Chondrocyte (in vitro differentiated cells): ENCODE measurements around the gene OLFML1. TPM values are rescaled to one million over a fixed set of nuclear protein-coding genes. Genes with fewer than 3 reads are reported as not detected.

Experiments
- DNase-seq: peaks from one replicate; pipeline ENCODE4 v3.0.0; 2021; ENCODE audit warnings: mixed read lengths, low spot score
- H3K27ac Mint-ChIP-seq: one replicate; pipeline ENCODE4 v1.8.0; 2021; ENCODE audit warnings: mild to moderate bottlenecking, moderate library complexity, mixed read lengths; ENCODE audit not compliant: unreplicated experiment
- H3K27me3 Mint-ChIP-seq: 2 replicates; pipeline ENCODE4 v1.8.0; 2021; ENCODE audit warnings: low read depth, mixed read lengths
- H3K36me3 Mint-ChIP-seq: 2 replicates; pipeline ENCODE4 v1.8.0; 2021; ENCODE audit warnings: low read depth, mixed read lengths
- H3K4me1 Mint-ChIP-seq: 2 replicates; pipeline ENCODE4 v1.8.0; 2021; ENCODE audit warnings: low read depth, mild to moderate bottlenecking, mixed read lengths
- H3K4me3 Mint-ChIP-seq: one replicate; pipeline ENCODE4 v1.8.0; 2021; ENCODE audit warnings: mild to moderate bottlenecking, moderate library complexity, mixed read lengths; ENCODE audit not compliant: unreplicated experiment
- H3K9me3 Mint-ChIP-seq: 2 replicates; pipeline ENCODE4 v1.8.0; 2021; ENCODE audit warnings: low read depth, mixed read lengths
- total RNA-seq: library from RNA; stranded (reverse); gene quantifications from 3 replicates; pipeline ENCODE4 v1.2.1, GENCODE V29; 2021
- TF ChIP-seq, protein P1 (sequence below): fragments of 200-600 bp; sonication (generic); IDR thresholded peaks from 2 replicates; pipeline ENCODE4 v1.5.0; 2021; ENCODE audit warnings: antibody characterized with exemption, mild to moderate bottlenecking, moderate library complexity

The OLFML1 gene
- total RNA-seq, 1 donor from 2014 or later, result 12.3 TPM

DNA sequence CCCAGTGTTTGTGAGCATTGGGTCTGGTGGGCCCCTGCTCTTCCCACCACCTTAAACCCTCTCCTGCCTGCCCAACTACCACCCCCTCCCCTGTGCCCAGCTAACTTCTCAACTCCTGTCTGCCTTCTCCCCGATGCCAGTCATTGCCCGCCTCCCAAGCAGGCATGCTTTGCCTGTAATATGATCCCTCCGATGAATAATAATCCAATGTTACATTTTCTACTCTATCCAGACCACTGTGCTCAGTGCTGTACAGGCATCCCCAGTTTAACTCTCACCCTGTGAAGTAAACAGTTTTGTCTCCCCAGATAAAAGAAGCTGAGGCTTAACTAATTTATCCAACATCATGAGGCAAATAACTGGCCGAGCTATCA lies 35.5 kb upstream of the OLFML1 start:
- no peak for DNase-seq
- H3K9me3 Mint-ChIP-seq, result no peaks in the 10 kb centered on the region
- H3K27ac Mint-ChIP-seq, result no peak overlapping the region
- H3K36me3 Mint-ChIP-seq, result no peaks in the 10 kb centered on the region
- H3K4me1 Mint-ChIP-seq, result peaks cover 9% of the 10 kb centered on the region
- H3K27me3 Mint-ChIP-seq, result peaks cover 4% of the 10 kb centered on the region
- TF ChIP-seq, protein P1, sequence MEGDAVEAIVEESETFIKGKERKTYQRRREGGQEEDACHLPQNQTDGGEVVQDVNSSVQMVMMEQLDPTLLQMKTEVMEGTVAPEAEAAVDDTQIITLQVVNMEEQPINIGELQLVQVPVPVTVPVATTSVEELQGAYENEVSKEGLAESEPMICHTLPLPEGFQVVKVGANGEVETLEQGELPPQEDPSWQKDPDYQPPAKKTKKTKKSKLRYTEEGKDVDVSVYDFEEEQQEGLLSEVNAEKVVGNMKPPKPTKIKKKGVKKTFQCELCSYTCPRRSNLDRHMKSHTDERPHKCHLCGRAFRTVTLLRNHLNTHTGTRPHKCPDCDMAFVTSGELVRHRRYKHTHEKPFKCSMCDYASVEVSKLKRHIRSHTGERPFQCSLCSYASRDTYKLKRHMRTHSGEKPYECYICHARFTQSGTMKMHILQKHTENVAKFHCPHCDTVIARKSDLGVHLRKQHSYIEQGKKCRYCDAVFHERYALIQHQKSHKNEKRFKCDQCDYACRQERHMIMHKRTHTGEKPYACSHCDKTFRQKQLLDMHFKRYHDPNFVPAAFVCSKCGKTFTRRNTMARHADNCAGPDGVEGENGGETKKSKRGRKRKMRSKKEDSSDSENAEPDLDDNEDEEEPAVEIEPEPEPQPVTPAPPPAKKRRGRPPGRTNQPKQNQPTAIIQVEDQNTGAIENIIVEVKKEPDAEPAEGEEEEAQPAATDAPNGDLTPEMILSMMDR, result no peak
- H3K4me3 Mint-ChIP-seq, result no peak overlapping the region

DNA sequence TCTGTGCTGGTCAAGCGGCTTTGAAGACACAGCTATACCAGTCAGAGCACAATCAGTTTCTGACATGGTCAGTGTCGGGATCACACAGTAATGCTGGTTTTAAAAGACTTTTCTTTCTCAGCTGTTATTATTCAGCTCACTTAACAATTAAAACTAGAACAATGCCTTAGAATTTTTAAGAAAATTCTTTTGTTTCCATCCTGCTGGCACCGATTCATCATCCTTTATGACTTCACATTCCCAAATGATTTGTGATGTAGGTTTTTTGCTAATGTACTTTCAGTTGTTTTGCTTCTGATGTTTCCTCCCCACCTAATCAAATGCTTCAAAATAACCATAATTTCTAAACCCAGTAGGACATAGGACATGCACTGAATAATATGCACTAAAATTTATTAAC lies 34.5 kb upstream of the OLFML1 start:
- TF ChIP-seq, protein P1, result no peak
- H3K27me3 Mint-ChIP-seq, result peaks cover 2% of the 10 kb centered on the region
- no peak overlapping the region for H3K4me3 Mint-ChIP-seq
- H3K36me3 Mint-ChIP-seq, result no peaks in the 10 kb centered on the region
- peaks cover 9% of the 10 kb centered on the region for H3K4me1 Mint-ChIP-seq
- H3K9me3 Mint-ChIP-seq, result no peaks in the 10 kb centered on the region
- H3K27ac Mint-ChIP-seq, result no peak overlapping the region
- DNase-seq, result no peak

DNA sequence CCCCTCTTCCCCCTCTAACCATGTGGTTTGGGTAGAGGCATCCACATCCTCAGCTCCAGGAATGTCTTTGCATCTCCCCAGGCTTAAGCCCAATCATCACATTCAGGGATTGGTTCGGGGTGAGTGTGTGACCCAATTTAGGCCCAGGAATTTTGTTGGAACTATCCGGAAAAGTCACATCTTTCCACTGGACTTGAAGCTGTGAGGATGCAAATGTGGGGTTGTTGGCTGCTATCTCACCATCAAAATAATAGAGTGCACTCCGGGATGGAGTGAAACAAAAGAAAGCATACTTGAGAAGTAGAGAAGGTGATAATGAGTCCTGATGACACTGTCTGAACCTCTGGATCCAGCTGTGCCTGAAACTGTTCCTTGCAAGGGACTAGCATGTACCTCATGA lies 33.8 kb upstream of the OLFML1 start:
- Mint-ChIP-seq H3K4me3 (no peak overlapping the region), H3K27me3 (peaks cover 2% of the 10 kb centered on the region), H3K27ac (no peak overlapping the region), H3K9me3 (no peaks in the 10 kb centered on the region), H3K4me1 (peaks cover 9% of the 10 kb centered on the region), H3K36me3 (no peaks in the 10 kb centered on the region)
- TF ChIP-seq, protein P1, result no peak
- DNase-seq, result no peak

DNA sequence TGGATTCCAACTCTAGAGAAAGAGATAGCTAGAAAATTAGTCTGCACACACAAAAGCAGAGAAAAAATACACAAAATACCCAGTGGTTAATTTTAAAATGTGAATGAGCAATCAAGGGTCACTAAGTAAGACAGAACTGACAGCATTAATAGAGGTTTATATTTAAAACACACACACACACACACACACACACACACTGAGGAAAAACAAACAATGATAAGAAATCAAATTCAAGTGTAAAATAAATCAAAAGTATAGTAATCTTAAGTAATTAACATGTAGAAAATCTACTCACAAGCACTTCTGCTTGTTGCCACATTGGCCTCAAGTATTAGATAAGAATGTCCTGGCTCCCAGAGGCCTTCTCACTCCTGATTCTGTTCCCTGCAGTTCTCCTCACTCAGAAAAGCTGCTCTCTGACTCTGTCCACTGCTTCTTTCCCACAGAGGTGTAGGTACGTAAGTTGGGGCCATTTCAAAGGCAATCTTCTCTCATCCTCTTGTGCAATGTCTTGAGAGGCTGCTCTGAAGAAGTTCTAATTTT lies 33.3 kb upstream of the OLFML1 start:
- H3K27me3 Mint-ChIP-seq, result peaks cover 2% of the 10 kb centered on the region
- H3K36me3 Mint-ChIP-seq, result no peaks in the 10 kb centered on the region
- H3K4me1 Mint-ChIP-seq, result peaks cover 9% of the 10 kb centered on the region
- no peaks in the 10 kb centered on the region for H3K9me3 Mint-ChIP-seq
- H3K4me3 Mint-ChIP-seq, result no peak overlapping the region
- DNase-seq, result no peak
- TF ChIP-seq, protein P1, result no peak
- no peak overlapping the region for H3K27ac Mint-ChIP-seq

DNA sequence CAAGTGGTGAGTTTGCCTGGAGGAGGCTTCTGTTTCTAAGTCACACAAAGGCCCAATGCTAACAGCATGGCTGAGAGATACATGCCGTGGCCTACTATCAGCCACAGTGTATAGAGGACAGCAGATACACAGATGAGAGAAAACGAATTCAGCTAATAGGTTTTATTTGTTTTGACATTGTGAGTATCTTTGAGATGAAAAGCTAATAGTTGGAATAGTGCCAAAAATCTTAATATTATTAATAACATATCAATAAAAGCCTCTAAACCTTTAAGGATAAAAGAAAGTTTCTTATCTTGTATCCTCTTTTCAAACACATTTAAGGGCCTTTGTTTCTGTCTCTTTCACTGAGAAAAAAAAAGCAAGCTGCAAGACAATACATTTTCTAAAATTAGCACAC lies 30.5 kb upstream of the OLFML1 start:
- TF ChIP-seq, protein P1, result no peak
- Mint-ChIP-seq H3K27ac (no peak overlapping the region), H3K4me1 (peaks cover 2% of the 10 kb centered on the region), H3K4me3 (no peak overlapping the region), H3K27me3 (peaks cover 2% of the 10 kb centered on the region), H3K9me3 (no peaks in the 10 kb centered on the region), H3K36me3 (peaks cover 2% of the 10 kb centered on the region)
- DNase-seq, result no peak
